Esophagus squamous epithelium (tissue), 5 donors: ENCODE measurements around the gene PGBD4. TPM values are rescaled to one million over a fixed set of nuclear protein-coding genes. Genes with fewer than 3 reads are reported as not detected.

Experiments
- DNase-seq: peaks from one replicate; lab custom pipeline; 2025; lab: John Stamatoyannopoulos, UW
- H3K27ac ChIP-seq, 4 donors: fragments of 200-600 bp; sonication (generic); one replicate each; pipeline ENCODE4 v1.5.1; 2016 to 2019; ENCODE audit warnings: mild to moderate bottlenecking in 1 of 4
- H3K27me3 ChIP-seq, 4 donors: fragments of 200-600 bp; sonication (generic); 1 replicate in 3 of 4; 2 replicates in 1 of 4; pipeline versions ENCODE4 v1.5.1 to v1.6.0; 2017 to 2021; ENCODE audit warnings: antibody characterized with exemption in 1 of 4
- H3K36me3 ChIP-seq, 3 donors: fragments of 200-600 bp; sonication (generic); one replicate each; pipeline ENCODE4 v1.5.1; 2016 to 2019
- H3K4me1 ChIP-seq, 3 donors: fragments of 200-600 bp; sonication (generic); one replicate each; pipeline ENCODE4 v1.5.1; 2017 to 2019
- H3K4me3 ChIP-seq, 4 donors: fragments of 200-600 bp; sonication (generic); 1 replicate in 3 of 4; 2 replicates in 1 of 4; pipeline ENCODE4 v1.5.1; 2016 to 2019; ENCODE audit warnings: mild to moderate bottlenecking in 2 of 4, moderate library complexity in 1 of 4
- H3K9me3 ChIP-seq, 3 donors: fragments of 200-600 bp; sonication (generic); one replicate each; pipeline ENCODE4 v1.5.1; 2016 to 2019
- CTCF ChIP-seq, 6 experiments: fragments of 450-650 bp in 4 of 6; fragments of 200-600 bp in 2 of 6; sonication (generic) in 2 of 6; IDR thresholded peaks; one replicate each; pipeline ENCODE4 v1.5.1; 2016 to 2019; ENCODE audit warnings: antibody characterized with exemption in 6 of 6, mild to moderate bottlenecking in 4 of 6, moderate library complexity in 4 of 6
- POLR2A ChIP-seq, 4 donors: fragments of 450-650 bp; IDR thresholded peaks; one replicate each; pipeline ENCODE4 v1.6.1; 2017; ENCODE audit warnings: antibody characterized with exemption in 4 of 4, mild to moderate bottlenecking in 4 of 4, moderate library complexity in 3 of 4
- WGBS, 2 donors: methylation state at CpG; one replicate each; pipeline ENCODE4 v1.1.5; 2018; 5-methylcytosine and 5-hydroxymethylcytosine counted together
- intact Hi-C: fragments of 100-400 bp; cut with DNase I; formaldehyde crosslinking; loops from one replicate; pipeline ENCODE4 v1.15.0; 2022
- total RNA-seq, 4 donors: library from RNA; depleted of rRNA; stranded (reverse); fragments of >200 nt; gene quantifications; one replicate each; pipeline ENCODE4 v1.1.0, GENCODE V29; 2016
- donor health status: DM: yes; HTN: yes; CAD: no.

Gene PGBD4
- total RNA-seq, 4 donors from 2014 or later: 0.70 to 1.7 (median 0.98) TPM

- peaks cover 0 to 79% (median 0%) of the 10 kb centered on the region in 3 donors for H3K36me3 ChIP-seq
Observed at GRCh38 chr15:34085746-34086145, 16.1 kb upstream of the PGBD4 start.

GRCh38 chr15:34099914-34100313 lies 2.0 kb upstream of the PGBD4 start:
- intact Hi-C loops: loop anchor here (10.0 kb wide), 1 partner anchor 115 kb away; the partner anchor contains the start of gene KATNBL1
- DNase-seq: no peak
- WGBS, 2 donors: 87 to 93% methylated on average over 5 of the region's 5 CpGs
- TF ChIP-seq CTCF (IDR thresholded peaks at IDR 0.05) (no peak), POLR2A (IDR thresholded peaks at IDR 0.05) (no peak)
- H3K27me3 ChIP-seq: no peaks in the 10 kb centered on the region
- peaks cover 10 to 42% (median 13%) of the 10 kb centered on the region in 3 donors for H3K4me1 ChIP-seq
- H3K4me3 ChIP-seq: no peak overlapping the region
- no peak overlapping the region for H3K27ac ChIP-seq
- H3K36me3 ChIP-seq: peaks cover 0 to 17% (median 0%) of the 10 kb centered on the region in 3 donors
- H3K9me3 ChIP-seq: no peaks in the 10 kb centered on the region

More at GRCh38 chr15:34085746-34086145, 16.1 kb upstream of the PGBD4 start:
- H3K27me3 ChIP-seq: no peaks in the 10 kb centered on the region
- intact Hi-C loops: no loop called here
- no peak for DNase-seq
- WGBS, 2 donors: 61 to 83% methylated on average over 2 of the region's 2 CpGs
- TF ChIP-seq POLR2A (IDR thresholded peaks at IDR 0.05) (no peak), CTCF (IDR thresholded peaks at IDR 0.05) (no peak)
- H3K9me3 ChIP-seq: no peaks in the 10 kb centered on the region
- H3K4me1 ChIP-seq: peaks cover 0 to 12% (median 0%) of the 10 kb centered on the region in 3 donors
- H3K4me3 ChIP-seq: no peak overlapping the region
- no peak overlapping the region for H3K27ac ChIP-seq

GRCh38 chr15:34102175-34102925 lies 467 bp downstream of the PGBD4 start:
- H3K36me3 ChIP-seq: no peaks in the 10 kb centered on the region
- H3K27ac ChIP-seq: peak overlapping the region; percentile 87 to 94 (median 92)
- no peaks in the 10 kb centered on the region for H3K27me3 ChIP-seq
- peaks cover 10 to 42% (median 13%) of the 10 kb centered on the region in 3 donors for H3K4me1 ChIP-seq
- H3K9me3 ChIP-seq: no peaks in the 10 kb centered on the region
- intact Hi-C loops: loop anchor here (10.0 kb wide), 1 partner anchor 112 kb away; the partner anchor contains the start of gene KATNBL1
- peak overlapping the region; percentile 76 to 97 (median 94) for H3K4me3 ChIP-seq
- WGBS, 2 donors: 26% methylated on average over 29 of the region's 29 CpGs
- TF ChIP-seq CTCF (IDR thresholded peaks at IDR 0.05): no peak
- no peak for TF ChIP-seq POLR2A (IDR thresholded peaks at IDR 0.05)
- no peak for DNase-seq

GRCh38 chr15:34106423-34106822 lies 4.5 kb downstream of the PGBD4 start:
- no peaks in the 10 kb centered on the region for H3K36me3 ChIP-seq
- no peak overlapping the region for H3K4me3 ChIP-seq
- no peak for DNase-seq
- intact Hi-C loops: loop anchor here (10.0 kb wide), 1 partner anchor 108 kb away; the partner anchor contains the start of gene KATNBL1
- TF ChIP-seq POLR2A (IDR thresholded peaks at IDR 0.05) (no peak), CTCF (IDR thresholded peaks at IDR 0.05) (no peak)
- WGBS, 2 donors: 93 to 100% methylated on average over 1 of the region's 1 CpG
- no peaks in the 10 kb centered on the region for H3K9me3 ChIP-seq
- H3K27me3 ChIP-seq: no peaks in the 10 kb centered on the region
- H3K4me1 ChIP-seq: peaks cover 0 to 8% (median 4%) of the 10 kb centered on the region in 3 donors
- H3K27ac ChIP-seq: no peak overlapping the region

GRCh38 chr15:34107315-34107714 lies 5.4 kb downstream of the PGBD4 start:
- 85 to 93% methylated on average over 2 of the region's 2 CpGs for WGBS, 2 donors
- intact Hi-C loops: loop anchor here (10.0 kb wide), 1 partner anchor 107 kb away; the partner anchor contains the start of gene KATNBL1
- no peak for DNase-seq

More at GRCh38 chr15:34107315-34107714, 5.4 kb downstream of the PGBD4 start:
- TF ChIP-seq POLR2A (IDR thresholded peaks at IDR 0.05) (no peak), CTCF (IDR thresholded peaks at IDR 0.05) (no peak)
- Histone ChIP-seq H3K27me3 (no peaks in the 10 kb centered on the region), H3K9me3 (no peaks in the 10 kb centered on the region), H3K4me1 (peaks cover 0 to 6% (median 4%) of the 10 kb centered on the region in 3 donors), H3K27ac (no peak overlapping the region), H3K36me3 (no peaks in the 10 kb centered on the region), H3K4me3 (no peak overlapping the region)
